ENCODE results near the gene OXER1.

Gene OXER1

DNA sequence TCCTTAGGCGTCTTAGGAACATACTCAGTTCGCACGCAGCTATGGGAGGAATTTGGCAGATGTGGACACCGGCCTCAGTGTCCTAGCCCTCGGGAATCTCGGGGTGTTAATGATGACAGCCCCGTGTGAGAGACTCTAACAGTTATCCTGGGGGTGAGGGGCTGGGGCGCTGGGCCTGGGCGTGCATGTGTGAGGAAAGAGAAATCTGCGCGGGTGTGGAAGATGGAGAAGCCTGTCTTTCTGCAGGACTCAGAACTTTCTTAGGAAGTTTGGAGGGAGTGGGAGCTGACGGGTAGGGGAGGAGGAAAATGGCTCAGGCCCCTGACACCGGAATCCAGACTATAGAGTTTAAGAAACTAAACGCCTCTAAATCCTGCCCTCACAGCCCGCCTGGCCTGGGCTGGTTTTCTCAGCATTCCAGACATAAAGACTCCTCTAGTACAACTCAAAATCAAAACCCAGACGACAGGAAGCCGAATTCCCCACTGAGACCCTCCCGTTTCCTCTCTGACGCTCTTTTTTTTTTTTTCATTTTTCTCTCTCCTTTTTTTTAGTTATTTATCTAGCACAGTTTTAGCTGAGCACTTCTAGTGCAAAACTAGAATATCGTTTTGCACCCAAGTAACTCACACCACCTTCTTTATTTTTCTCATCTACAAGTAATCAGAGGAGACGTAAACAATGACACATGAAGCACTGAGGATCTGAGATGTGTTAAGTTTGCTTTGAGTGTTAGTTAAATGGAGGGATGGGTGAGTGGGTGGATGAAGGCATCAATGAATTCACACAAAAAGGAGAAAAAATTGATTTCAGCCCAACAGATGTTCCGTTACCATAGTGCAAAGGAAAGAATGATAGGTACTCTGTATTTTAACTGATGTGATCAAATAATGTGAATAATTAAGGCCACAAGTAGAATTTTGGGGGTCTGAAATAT is 29.7 kb upstream of the OXER1 start:
- no peak for DNase-seq

DNA sequence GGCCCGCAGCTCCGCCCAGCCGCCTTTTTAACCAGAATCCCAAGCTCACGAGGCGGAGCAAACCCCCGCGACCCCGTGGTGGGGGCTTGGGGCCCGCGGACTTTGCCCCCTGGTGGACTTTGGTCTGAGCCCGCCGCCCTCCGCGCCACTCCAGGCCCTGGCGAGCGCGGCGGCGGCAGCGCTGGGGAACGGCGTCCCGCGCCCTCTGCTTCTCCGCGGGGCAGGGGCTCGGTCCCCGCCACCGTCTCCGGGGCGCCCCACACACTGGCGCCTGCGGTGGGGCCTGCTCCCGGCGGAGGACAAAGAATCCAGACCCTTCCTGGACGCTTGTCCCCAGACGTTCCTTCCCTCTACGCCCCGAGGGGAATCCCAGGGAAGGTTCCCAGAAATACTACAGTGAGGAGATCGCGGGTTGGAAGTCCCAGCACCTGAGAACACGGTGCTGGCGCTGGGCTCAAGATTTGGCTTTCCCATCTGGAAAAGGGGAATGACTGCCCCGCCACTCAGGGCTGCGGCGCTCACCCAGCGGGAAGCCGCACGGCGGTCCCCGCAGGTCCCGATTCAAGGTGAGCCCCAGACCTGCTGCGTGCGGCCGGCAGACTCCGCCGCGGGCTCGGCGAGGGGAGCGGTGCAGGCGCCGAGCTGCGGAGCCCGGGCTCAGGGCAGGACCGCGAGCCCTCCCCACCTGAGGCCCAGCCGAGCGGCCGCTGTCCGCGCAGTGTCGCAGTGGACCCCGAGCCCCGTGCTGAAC is 28.8 kb upstream of the OXER1 start, which contains the start of gene HAAO:
TSS of gene HAAO (minus strand) at position 1 of the 751 bp plus-strand sequence. CDS start 47 bp downstream, outside the sequence.
- no peak for DNase-seq

DNA sequence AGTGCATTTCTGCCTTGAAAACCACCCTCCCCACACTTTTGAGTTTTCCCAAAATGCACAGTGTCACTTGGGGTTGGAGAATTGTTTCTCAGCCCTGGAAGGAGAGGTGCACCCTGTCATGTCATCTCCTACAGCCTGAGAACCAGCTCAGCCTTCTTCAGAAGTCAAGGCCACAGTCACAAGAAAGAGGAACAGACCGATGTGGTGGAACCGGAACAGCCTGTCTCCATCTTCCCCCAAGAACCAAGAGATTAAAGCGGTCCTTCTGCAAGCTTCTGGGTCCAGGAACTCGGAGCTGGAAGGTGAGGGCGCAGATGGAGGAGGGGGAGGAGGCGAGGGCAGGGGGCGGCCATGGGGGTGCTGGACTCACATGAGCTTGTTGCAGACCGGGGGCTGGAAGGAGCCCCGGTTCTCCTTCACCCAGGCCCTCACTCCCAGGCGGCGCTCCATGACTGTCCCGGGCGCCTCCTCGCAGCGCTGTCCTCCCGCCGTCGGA is 28.2 kb upstream of the OXER1 start:
- DNase-seq = no peak

DNA sequence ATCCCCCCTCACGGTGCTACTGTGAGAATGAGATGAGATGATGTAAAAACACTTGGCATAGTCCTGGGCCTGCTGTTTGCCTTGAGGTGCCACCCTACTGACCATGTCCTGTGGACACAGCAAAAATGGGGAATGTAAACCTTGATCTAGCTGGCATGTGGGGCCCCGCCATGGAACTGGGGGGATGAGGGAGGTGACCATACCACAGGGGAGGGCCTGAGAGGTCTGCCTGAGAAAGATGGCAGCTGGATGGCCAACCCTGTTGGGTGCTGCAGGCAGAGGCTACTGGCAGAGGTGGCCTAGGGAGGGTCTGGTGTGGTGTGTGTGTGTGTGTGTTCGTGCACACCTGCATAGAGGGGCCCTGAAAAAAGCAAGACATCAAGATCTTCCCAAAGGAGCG is 27.7 kb upstream of the OXER1 start:
- no peak for DNase-seq

DNA sequence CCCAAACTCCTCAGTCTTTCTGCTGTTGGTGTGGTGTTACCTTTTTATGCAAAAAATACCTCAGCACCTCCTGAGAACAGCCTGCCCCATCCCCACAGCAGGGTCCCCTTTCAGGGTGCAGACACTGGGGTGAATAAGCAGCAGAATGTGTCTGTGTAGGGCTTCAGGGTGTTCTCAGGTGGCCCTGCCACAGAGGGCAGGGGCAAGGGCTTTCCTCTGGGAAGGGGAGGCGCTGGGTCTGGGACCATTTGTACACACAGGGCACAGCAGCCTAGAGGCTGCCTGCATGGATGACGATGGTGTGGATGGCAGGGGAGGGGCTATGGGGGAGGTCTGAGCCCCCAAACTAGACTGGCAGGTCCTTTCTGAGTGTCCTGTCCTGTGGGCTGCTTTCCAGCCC is 25.8 kb upstream of the OXER1 start:
- DNase-seq = no peak

DNA sequence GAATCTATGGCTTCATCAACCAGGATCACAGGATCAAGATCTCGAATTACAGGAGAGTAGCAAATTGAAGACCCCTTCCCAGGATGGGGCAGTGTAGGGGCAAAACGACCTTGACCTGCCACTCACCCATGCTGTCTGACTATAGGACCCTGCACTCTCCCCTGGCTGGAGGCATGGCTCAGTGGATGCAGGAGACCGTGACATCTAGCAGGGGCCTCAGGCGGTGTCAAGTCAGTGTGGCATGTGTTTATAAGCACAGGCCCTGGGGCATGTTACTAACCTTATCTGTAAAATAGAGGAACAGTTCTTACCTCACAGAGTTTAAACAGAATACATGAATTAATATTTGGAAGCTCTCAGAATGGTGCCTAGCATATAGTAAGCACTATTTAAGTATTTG is 24.9 kb upstream of the OXER1 start:
- DNase-seq = no peak

DNA sequence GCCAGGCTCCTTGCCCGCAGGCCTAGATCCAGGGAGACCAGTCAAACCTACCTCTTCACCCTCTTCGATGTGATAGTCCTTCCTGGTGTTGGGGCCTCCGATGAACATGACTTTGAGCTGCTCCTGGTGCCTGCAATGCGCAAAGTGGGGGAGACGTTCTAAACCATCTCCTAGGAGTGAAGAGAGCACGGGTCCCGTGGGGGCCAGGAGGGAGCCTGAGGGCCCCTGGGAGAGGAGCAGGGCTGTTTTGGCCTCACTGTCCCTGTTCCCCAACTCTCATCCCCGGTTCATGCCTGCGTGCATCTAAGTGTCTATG is 24.5 kb upstream of the OXER1 start:
- no peak for DNase-seq

DNA sequence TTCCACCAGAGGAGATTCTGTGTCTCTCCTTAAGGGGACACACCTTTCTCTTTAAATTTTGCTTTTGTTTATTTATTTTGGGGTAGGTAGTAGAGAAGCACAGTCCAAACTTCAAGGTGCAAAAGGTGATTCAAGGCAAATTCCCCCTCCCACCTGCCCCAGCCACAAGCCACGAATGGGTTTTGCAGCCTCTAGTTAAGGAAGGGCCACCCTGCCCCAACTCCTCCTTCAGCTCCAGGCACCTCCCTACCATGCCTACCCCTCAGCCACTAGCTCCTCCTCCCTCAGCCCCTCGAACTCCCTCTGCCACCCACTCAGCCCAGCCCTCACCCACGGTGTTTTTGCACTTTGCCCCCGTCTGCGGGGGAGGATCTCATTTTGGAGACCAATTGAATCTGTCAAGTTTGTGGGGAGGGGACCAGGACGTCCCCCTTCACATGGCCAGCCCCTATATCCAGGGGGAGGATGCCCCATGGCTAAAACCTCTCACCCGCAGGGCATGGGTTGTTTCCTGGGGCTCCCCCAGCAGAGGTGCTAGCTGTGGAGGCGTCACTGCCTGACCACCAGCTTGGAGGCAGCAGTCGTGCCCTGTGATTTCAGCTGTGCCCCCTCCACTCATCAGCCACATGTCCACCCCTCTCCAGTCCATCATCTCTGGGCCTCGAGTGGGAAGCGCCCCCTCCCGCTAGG is 24.0 kb upstream of the OXER1 start:
- DNase-seq = no peak

DNA sequence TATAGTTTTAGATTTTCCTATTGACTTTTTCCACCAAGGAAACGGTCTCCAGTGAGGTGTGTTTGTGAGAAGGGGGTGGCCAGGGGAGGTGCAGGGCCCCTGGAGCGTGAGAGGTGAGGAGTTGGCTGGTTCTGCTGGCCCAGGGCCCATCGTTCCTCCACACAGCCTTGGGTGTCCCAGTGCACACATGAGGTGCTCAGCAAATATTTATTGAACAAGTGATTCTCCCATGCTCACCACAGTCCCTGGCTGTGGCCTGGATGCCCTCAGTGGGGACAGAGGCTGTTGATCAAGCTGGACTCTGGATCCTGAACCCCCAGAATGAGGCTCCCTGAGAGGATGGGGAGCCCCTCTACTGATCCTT is 23.5 kb upstream of the OXER1 start:
- DNase-seq = no peak

DNA sequence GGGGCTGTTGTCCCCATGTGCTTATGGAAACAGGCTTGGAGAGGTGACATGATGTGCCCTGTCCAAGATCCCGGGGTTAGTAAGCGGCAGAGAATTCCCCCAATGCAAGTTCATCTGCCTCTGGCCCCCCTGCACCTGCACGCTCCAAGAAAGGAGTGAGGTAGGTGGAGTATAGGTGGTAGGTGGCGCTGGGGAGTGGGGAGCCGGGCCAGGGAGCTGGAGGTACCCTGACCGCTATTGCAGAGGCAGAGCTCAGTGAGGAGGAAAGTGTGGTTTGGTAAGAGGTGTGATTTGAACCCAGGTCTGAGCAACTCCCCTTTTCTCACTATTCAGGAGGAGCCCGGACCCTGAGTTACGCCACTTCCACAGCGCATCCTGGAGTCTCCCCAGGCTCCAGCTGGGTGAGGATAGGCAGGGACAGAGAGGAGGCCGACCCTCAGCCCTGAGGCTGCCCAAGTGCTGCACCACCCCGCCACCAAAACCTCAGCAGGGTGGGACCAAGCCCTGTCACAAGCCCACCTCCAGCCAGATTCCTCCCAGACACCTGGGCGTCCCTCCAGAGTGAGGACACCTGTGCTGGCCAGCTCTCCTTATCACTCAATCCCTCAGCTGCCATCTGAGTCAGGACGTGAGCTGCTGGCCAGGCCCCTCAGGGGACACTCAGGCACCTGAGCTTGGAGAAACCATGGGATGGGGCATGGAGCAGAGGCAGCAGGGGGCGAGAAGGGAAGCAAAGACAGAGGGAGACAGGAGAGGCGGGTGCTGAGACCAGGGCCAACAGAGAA is 22.8 kb upstream of the OXER1 start:
- no peak for DNase-seq

DNA sequence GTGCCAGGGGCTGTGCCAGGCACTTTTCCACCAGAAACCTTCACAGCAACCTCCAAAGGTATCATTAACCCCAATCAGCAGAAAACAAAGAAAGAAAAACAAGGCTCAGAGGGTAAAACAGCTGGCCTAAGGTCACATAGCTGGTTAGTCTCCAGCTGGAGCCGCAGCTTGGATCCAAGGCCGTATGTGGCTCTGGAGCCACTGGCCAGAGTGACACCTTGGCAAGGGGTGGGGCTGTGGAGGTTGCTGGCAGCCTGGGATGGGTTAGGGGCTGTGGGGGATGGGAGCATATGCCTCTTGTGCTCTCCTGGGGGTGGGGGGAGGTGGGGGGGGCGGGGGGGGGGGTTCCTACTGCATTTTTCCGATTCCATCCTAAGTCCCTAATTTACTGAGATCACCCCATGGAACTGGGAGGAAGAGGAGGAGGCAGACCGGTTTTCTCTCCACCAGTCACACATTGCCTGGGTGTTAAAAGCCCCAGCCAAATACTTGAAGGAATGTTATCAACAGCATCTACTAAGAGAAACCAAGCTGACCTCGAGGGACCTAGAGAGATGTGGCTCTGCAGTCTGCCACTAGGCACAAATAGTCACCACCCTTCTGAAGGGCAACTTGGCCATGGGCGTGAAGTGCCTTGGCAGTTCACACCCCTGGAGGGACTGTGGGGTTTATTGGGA is 20.4 kb upstream of the OXER1 start:
- no peak for DNase-seq

DNA sequence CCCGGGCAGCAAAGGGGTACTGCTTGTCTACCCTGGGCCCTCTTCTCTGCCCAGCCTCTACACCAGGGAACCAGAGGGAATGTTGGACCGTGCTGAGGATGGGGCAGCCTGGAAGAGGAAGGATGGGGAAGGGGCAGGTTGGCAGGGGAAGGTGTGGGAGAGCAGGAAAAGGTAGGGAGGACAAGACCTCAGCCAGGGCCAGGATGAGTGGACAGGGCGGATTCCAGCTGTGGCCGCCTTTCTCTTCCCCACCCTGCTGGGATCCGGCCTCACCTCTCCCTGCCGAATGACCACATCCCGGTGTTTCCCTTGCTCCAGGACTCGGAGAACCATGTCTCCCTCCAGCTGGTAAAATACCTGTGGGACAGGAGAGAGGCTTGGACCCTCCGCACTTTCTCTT is 19.6 kb upstream of the OXER1 start:
- no peak for DNase-seq

DNA sequence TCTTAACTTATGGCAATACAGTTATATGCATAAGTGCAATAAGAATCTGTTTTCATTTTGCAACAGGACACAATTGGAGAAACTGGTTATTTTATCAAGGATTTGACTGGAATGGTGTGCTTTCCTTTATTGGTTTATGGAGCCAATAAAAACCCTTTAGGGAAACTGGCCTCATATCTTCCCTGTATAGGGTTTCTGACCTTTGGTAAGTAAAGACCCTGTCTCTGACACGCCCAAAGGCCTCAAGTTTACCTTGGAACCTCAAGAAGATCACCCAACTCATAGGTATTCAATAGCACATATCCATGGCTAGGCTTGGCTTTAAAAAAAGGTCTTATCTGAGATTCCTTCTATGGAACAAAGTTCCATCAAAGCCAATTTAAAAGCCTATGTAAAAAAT is 17.2 kb upstream of the OXER1 start:
- DNase-seq = no peak

DNA sequence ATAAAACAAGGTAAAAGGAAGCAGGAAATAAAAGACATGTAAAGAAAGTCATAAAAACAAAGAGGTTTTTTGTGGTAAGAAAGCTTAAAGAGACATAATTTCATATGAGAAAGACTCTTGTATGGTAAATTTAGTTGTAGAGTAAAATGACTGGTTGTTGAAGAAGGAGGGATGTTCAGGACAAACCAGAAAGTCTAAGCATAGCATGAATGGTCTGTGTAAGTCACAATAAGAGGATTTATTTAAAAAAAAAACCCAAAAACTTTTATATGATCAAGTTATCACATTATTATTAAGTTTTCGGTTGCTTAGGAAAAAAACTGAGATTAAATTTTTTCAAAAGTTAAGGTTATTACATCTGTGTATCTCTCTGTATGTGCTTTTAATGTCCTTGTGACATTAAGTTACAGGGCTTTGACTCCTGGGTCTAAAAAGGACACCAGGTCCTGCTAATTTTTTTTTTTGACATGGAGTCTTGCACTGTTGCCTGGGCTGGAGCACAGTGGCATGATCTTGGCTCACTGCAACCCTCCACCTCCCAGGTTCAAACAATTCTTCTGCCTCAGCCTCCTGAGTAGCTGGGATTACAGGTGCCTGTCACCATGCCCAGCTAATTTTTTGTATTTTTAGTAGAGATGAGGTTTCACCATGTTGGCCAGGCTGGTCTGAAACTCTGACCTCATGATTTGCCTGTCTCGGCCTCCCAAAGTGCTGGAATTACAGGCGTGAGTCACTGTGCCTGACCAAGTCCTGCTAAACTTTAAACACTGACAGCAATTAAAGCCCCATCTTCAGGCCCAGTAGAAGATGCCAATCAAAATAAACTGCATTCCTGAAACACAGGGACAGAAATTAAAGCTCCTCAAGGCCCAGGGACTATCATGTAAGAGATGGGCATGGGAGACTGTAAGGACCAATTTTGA is 14.2 kb upstream of the OXER1 start:
- DNase-seq = no peak

DNA sequence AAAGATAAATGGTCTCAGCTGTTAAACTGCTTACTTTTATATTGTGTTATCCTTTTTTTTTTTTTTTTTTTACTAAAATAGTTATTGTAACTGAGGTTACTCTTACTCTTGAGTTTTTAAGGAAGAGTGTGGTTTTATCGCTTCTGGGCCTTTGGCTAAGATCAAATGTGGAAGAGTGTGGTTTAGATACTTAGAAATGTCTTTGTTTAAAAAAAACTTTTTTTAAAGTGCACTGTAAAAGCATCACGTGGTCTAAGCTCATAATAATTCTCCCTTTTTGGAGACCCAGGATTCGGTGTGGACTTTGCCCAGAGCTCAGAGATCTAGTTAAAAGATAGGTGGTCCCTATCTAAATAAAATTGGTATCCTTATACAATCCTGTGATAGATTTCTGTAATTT is 11.9 kb upstream of the OXER1 start:
- DNase-seq = no peak

DNA sequence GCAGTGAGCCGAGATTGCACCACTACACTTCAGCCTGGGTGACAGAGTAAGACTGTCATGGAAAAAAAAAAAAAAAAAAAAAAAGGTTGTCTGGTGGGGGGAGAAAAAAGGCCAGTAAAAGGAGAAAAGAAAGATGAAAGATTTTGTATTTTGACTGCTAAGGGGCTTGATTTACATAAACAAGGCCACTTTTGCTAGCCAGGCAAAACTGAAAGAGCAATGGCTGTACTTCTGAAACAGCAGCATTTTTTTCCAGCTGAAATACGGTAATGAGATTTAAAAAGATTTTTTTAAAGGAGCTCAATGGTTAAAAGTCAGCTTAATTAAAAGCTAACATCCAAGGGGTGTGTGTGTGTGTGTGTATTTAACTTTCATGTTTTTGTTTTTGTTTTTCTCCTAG is 11.3 kb upstream of the OXER1 start:
- DNase-seq = no peak

DNA sequence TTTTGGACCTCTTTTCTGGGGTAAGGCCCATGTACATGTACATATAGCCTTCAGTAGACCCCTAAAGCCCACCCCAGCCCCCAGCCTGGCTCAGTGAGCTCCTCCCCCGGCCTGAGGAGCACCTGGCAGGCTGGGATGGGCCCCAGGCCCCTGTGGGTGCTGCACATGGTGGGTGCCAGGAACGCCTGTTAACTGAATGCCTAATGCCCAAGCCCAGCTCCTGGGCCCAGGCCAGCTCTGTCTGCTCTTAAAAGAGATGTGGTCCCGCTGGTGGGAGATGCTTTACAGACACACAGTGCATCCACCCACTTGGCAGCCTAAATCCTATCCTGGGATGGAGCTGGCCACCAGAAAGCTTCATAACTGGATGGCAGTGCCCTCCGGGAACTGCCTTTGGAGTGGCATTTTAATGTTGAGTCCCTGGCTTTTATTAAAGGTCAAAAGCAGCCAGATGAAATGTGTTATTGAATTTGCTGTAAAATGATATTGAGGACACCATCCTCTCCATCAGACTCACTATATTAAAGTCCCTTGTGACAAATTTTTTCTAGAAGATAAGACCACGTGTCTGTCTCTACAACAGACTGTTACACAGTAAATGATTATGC is 7.7 kb upstream of the OXER1 start:
- DNase-seq = no peak

DNA sequence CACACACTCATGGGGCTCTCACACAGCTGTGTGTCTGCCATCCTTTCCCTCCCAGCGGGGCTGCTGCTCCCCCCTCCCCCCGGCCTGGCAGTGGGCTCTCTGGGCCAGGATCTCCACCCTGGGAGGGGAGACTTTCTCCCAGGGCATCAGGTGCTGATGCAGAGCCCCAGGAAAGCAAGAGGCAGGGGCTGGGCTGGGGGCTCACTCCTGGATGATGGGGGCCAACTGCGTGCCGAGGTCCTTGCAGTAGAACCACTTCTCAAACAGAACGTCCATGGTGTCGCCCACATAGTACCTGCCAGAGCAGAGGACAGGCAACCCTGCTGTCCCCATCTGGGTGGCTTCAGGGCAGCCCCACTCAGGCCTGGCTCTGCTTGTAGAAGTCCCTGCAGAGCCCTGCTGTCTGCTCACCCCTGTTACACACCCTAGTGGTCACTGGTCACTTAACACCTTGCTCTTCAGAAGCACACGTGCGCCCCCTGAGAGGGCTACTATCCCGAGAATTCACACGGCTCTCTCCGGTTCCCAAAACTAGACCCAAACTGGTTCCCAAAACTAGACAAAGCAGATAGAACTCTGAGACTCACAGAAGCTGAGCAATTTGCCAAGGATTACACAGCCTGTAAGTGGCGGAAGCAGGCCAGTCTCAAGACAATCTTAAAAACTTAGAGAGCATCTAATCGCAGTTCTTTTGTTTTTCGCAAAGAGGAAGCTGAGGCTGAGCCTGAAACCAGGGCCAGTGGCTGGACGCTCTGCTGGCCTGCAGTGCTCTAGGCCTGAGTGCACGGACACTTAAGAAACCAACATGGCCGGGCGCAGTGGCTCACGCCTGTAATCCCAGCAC is 6.6 kb upstream of the OXER1 start:
- no peak for DNase-seq

DNA sequence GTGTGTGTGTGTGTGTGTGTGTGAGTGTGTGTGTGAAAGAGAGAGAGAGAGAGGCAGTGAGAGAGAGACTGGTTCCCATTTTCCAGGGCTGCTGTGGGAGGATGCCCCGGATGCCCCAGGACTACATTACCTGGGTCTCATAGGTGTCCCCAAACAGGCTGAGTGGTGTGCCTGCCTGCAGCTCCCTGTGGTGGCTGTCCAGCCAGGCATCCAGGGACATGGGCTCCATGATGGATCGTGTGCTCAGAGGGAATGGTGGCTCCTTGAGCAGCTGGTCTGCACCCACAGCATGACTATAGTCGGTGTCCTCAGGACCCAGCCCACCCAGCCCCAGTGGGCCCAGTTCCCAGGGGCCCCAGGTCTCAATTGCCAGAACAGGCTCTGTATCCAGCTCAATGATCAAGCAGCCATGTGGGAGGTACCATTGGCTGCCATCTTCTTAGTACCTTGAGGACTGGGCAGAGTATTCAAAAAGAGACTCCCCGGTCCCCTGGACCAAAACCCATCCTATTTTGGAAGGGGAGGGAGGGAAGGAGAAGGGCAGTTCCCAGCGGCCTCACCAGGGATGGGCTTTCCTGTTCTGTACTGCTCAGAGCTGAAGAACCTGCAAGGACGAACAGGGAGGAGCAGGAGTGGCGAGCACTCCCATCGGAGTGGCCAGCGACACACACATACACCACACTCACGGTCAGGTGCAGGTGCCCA is 5.8 kb upstream of the OXER1 start:
- no peak for DNase-seq

All from activated T-cell treated with anti-CD3 and anti-CD28 coated beads for 4 hours (primary cell).